Central memory CD4-positive, alpha-beta T cell (primary cell): ENCODE measurements around the gene CLCF1.
A peak's percentile ranks its signal among the peaks of the same experiment; 100 is the strongest.

ENCODE experiments used
- DNase-seq: peaks from one replicate; pipeline ENCODE4 v3.0.0; 2022

The CLCF1 gene

GRCh38 chr11:67395555-67396258 is 22.3 kb upstream of the CLCF1 start:
- no peak for DNase-seq

GRCh38 chr11:67393990-67394389 is 20.6 kb upstream of the CLCF1 start:
- DNase-seq = no peak

GRCh38 chr11:67393437-67393836 is 20.0 kb upstream of the CLCF1 start:
- DNase-seq = no peak

- DNase-seq = no peak
Measured at GRCh38 chr11:67392183-67392715, 18.9 kb upstream of the CLCF1 start.

- DNase-seq = peak; percentile 87
Measured at GRCh38 chr11:67391304-67392182, 18.1 kb upstream of the CLCF1 start, which contains the start of gene RAD9A. TSS of gene RAD9A (plus strand) at chr11:67391986. CDS start at chr11:67392045, 59 bp downstream.

GRCh38 chr11:67390947-67391303 is 17.5 kb upstream of the CLCF1 start:
- no peak for DNase-seq

- no peak for DNase-seq
Measured at GRCh38 chr11:67389477-67389876, 16.1 kb upstream of the CLCF1 start.

GRCh38 chr11:67387518-67387917 is 14.1 kb upstream of the CLCF1 start:
- no peak for DNase-seq

- DNase-seq = no peak
Measured at GRCh38 chr11:67387069-67387468, 13.7 kb upstream of the CLCF1 start.

GRCh38 chr11:67384851-67385366 is 11.5 kb upstream of the CLCF1 start:
- DNase-seq = no peak

GRCh38 chr11:67382276-67383136 is 9.1 kb upstream of the CLCF1 start:
- peak; percentile 77 for DNase-seq

- DNase-seq = no peak
Measured at GRCh38 chr11:67381244-67381972, 8.0 kb upstream of the CLCF1 start.

GRCh38 chr11:67379061-67380058 is 6.0 kb upstream of the CLCF1 start:
- no peak for DNase-seq

GRCh38 chr11:67378544-67378943 is 5.1 kb upstream of the CLCF1 start:
- DNase-seq = no peak

GRCh38 chr11:67376873-67377808 is 3.7 kb upstream of the CLCF1 start:
- no peak for DNase-seq

GRCh38 chr11:67376063-67376820 is 2.8 kb upstream of the CLCF1 start:
- DNase-seq = no peak

GRCh38 chr11:67375320-67376055 is 2.1 kb upstream of the CLCF1 start:
- DNase-seq = no peak
